GM19043 (cell line): Measurements from ENCODE around the gene PLET1.

Source experiments
- ATAC-seq: cut with Tn5 transposase; IDR thresholded peaks from one replicate; pipeline ENCODE4 v1.9.1; 2021; ENCODE audit warnings: low read depth; ENCODE audit not compliant: unreplicated experiment

The PLET1 gene, protein sequence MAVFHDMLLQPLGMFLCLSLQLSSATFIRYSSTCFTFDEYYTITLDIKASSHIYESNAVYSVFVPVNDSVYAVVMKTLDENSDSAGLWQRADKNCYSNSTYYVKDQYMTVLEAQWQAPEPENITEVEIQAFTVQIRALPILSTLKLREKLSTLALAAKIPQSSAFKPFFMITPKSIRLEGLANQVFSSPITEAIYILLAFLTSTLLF

DNA sequence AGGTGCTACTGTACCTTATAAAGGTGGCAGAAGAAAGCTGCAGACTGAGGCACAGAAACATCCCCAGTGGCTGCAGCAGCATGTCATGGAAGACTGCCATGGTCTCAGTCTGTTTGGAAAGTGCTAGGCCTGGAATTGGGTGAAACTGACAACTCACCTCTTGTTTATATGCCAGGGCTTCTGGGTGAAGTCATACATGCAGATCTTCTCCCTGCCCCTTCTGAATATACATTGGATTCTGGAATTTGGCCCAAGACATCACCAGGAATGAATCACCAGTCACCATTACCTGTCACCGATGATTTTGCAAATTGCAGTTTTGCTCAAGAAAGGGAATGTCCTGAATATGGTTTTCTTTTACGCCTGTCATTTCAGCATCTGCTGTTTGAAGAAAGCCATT is at the start of gene PLET1:
Gene PLET1 (minus strand): TSS at position 371 of the 400 bp plus-strand sequence. CDS start 271 bp downstream, at position 100.
- ATAC-seq: no peak

DNA sequence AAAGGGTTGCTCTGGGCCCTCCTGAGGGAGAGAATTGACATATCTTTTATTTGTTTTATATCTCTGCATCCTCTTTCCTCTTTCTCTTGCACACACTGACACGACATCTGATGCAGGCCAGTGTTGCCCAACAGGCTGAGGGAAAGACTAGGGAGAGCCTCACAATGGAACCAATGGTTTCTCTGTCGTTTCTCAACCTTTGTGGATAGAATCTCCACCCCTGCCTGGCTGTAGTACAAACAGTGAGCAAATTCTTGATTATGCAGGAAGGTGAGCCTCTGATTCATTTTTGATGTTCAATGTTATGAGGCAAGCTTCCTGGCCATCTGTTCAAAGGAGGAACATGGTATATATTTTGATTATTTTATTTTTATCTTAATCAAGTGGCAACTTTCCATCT is 49.8 kb upstream of the PLET1 start:
- no peak for ATAC-seq

GRCh38 chr11:112308651-112309050 is 48.0 kb upstream of the PLET1 start:
- no peak for ATAC-seq

DNA sequence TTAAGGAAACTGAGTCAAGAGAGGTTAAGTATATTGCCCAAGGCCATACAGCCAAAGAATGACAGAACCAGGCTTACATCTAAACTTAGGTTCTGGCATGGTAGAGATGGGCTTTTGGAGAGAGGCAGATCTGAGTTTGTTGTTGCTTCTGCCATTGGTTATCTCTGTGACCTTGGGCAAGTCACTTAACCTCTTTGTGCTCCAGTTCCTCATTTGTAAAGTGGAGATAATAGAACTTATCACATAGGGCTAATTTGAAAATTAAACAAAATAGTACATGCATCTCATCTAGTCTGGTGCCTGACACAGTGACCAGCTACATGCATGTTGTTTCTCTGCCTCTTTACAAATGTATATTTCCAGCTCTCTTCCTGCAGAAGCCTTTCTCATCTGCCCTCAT is 47.0 kb upstream of the PLET1 start:
- no peak for ATAC-seq

- ATAC-seq: no peak
Measured at GRCh38 chr11:112306230-112306629, 45.6 kb upstream of the PLET1 start.

DNA sequence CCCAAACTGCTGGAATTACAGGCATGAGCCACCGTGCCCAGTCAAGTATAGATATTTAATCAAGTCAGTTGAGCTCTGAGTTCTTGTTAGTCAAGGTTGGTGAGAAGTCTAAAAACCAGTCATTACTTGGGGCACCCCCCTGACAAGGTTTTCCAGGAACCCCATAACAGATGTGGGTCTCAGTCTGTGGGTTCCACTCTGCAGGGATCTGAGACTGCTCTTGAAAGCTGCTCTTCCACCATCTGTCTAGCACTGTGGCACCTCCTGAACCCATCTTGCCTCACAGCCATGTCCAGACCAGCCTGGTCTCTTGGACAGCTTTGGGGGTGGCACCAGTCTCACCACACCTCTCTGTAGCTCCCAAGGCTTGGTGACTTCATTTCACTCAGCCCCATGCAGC is 44.3 kb upstream of the PLET1 start:
- ATAC-seq: no peak

DNA sequence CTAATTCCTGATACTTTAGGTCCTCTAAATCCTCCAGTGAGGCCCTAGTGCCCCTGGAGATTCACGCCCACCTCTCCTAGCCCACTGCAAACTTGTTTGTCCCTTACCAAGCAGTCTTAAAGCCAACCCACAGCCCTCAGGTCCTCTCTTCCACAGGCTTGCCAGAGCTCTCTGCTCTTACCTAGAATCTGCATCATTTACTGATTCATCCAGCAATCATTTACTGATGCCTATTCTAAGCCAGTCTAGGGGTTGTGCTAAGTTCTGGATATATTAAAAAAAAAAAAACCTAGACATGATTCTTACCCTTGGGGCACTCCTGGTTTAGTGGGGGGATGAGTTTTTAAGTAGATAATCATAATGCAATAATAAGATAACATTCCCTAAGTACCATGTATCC is 43.0 kb upstream of the PLET1 start:
- no peak for ATAC-seq

DNA sequence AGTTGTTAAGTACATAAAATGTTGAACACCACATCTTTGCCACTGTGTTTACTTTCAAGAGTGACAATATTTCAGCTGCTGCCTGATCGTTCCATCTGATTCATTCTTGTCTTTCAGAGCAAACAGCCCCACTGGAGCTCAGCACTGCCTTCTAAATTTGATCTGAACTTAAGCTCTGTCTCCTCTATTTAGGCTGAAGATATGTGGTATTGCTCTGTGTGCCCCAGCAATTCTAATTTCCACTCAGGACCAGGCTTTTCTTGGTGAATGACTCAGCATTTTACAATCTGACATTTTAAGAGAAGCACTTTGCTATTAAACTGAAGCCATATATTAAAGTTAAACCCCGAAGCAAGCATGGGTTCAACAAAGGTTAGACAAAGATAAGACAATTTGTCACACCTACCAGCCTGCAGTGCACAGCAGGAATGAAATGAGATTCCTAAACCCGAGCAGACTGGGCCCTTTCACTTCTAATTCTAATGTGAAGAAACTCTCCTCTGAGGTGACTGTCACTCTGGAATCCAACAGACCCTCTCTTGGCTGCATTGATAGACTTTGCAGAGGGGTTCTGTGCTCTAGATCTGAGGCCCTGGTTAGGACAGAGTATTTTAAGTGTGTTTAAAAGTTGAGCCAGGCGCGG is 41.7 kb upstream of the PLET1 start:
- ATAC-seq: no peak

- ATAC-seq: no peak
Measured at GRCh38 chr11:112300094-112300786, 39.6 kb upstream of the PLET1 start.

GRCh38 chr11:112298535-112298934 is 37.9 kb upstream of the PLET1 start:
- ATAC-seq: no peak

DNA sequence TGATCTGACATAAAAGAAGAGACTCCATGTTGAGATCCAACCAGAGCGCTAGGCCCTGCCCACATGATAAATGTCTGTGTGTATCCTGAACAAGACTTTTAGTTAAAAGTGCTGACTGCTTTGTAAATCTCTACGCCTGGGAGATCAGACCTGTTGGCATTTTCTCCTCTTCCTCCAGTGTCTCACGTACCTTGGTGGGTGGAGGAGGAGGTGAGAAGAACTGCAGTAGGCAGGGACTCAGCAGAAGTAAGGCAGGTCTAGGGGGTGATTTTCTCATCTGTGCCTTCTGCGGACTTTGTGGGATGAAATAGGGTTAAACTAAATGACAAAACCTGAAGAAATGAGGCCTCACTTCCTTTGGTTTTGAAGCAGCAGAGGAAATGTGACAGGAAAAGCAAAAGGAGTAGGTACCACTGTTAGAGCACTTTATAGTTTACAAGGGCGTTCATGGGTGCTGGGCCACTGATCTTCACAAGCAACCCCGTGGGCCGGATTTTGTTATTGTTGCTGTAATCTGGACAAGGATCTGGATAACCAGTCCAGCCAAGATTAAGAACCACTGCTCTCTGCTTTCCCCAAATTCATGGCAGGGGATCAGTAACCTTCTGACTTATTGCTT is 36.7 kb upstream of the PLET1 start:
- ATAC-seq: no peak

- no peak for ATAC-seq
Measured at GRCh38 chr11:112296044-112296443, 35.4 kb upstream of the PLET1 start.

- no peak for ATAC-seq
Measured at GRCh38 chr11:112294688-112295340, 34.2 kb upstream of the PLET1 start.

- no peak for ATAC-seq
Measured at GRCh38 chr11:112293614-112294013, 33.0 kb upstream of the PLET1 start.

GRCh38 chr11:112292785-112293407 is 32.2 kb upstream of the PLET1 start:
- no peak for ATAC-seq

DNA sequence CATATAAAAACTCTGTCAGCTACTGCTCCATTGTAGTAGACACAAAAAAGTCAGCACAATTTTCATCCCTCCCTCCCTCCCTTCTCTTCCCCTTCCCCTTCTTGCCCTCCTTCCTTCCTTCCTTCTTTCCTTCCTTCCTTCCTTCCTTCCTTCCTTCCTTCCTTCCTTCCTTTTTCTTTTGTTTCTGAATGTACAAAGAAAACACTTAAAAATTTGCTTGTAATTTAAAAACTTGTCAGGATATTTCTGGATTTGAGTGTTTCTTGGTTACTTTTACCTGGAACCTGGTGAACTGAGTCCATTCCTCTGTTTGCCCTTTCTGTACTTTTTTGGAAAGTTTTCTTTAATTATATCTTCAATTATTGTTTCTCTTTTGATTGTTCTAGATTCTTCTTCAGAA is 31.5 kb upstream of the PLET1 start:
- ATAC-seq: no peak

DNA sequence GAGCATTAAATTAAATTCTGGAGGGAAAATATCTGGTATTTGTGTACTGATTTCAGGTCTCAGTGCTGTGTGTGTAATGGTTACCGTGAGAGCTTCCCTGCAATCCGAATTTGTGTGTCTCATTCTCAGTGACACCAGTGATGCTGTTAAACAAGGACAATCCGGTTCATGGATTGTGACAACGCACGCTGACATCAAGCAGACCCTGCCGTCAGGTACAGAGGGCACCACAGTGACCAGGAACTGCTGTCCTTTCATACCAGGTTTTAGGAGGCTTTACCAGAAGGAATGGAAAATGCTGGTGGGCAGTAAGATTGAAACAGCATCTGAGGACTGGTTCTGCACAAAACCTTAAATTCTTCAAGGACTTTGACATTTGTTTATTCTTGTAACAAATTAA is 30.5 kb upstream of the PLET1 start:
- ATAC-seq: no peak

GRCh38 chr11:112290493-112290850 is 29.8 kb upstream of the PLET1 start:
- ATAC-seq: no peak

- peak; percentile 93 for ATAC-seq
Measured at GRCh38 chr11:112289588-112290492, 29.2 kb upstream of the PLET1 start.

DNA sequence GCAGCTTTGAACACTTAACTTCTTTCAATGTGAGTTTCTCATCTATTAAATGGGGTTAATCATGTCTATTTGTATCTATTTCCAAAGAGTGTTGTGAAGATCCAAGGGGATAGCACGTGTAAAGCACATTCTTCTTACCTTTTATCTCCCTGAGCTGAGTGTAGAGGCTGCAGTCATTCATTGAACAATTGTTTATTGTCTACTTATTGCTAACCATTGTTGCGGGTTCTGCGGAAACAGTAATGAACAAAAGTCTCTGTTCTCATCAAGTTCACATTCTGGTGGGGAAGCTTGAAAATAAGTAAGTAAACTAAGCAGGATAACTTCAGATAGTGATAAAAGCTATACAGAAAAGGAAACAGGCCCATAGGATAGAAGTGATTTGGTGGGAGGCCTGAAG is 27.4 kb upstream of the PLET1 start:
- ATAC-seq: no peak
